GM19351 (cell line): ENCODE data around the gene SLC22A2.

ENCODE experiments used
- ATAC-seq: cut with Tn5 transposase; IDR thresholded peaks from one replicate; pipeline ENCODE4 v1.9.1; 2021; ENCODE audit warnings: mild to moderate bottlenecking, moderate library complexity; ENCODE audit not compliant: unreplicated experiment

Gene SLC22A2

DNA sequence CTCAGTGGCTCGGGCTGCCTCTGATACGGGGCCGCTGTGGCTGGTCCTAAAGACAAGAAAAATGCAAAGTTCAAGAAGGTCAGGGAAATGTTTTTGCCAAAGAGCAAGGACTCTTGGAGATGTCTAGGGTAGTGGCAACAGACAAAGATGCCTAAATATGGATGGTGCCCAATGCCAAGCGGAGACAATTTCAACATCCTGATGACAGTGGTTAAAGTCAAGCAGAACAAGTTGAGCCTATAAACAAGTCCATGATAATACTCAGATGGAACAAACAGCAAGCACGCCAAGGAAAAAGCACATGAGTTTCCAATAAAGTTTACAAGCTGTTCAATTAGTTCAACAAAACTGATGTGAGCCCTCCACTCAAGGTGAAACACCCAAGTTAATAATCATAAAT is 85.9 kb downstream of the SLC22A2 start:
- ATAC-seq: no peak

DNA sequence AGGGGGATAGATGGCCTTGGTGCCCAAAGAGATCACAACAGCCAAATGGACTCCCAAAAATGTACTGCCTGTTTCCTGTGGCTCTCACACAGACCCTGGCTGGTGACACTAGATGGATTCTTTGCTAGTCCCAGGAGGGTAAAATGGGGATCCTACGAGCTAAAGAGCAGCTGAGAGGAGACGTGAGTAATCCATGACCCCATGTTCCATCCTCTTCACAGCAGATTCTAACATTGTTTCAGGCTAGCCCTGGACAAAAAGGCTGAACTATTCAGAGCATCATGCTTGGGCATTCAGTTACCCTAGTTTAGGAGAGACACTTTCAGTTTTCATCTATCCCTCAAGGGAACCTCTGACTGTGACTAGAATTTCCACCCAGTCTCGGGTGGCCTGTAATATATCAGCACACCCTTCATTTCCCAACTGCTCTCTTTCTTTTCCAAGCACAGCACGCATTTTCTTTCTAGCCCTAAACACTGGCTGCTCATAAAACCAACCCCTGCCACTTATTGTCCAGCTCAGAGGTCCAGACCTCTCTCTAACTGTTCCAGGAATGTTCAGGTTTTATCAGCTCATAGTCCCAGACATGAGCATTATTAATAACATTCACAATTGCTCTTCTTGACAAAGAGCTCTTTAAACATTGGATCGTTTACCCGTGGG is 88.5 kb downstream of the SLC22A2 start:
- ATAC-seq: no peak

DNA sequence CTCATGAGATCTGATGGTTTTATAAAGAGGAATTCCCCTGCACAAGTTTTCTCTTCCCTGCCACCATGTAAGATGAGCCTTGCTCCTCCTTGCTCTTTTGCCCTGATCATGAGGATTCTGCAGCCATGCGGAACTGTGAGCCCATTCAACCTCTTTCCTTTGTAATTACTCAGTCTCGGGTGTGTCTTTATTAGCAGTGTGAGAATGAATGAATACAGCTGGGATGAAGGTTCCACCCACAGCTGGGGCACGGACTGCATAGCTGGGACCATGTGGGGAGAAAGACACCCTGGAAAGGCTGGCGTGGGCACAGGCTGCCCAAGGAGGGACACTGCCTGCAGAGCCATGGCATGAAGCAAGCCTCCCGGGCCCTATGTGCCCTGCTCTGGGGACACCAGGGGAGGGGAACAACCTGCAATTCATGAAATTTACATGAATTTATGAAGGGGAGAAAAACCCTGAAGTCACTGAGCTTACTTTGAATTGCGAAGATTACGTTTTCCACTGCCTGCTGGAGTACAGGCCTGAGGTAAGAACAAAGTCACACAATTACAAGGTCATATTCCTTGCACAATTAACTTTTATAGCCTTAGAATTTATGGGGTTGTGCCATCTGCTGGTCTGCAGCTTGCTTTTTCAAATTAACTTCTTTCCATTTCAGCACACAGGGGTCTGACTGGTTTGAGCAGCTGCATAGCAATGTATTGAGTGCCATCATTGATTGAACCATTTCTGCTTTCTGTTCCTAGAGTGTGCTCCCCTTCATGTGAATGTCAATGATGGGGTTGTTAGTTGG is 90.8 kb downstream of the SLC22A2 start:
- ATAC-seq: no peak
